ENCODE measurements around the gene GALNTL6.

GALNTL6 gene

DNA sequence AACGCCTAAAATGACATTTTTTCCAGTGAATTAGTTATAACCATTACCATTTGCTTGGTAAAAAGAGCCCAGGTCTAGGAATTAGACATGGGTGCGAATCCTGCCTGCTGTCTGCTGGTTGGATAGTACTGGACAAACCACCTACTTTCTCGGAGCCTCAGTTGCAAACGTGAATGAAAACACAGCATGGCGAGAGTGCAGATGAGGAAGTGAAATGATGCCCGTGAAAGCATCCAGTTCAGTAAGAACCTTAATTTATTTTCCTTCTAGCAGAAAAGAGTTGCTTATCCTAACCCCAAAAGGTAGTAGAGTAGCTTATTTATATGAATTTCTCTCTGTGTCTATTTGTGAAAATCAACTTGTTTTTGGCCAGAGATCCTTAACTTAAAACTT, 1184.0 kb downstream of the GALNTL6 start:
- Histone ChIP-seq H3K36me3 (no peaks in the 10 kb centered on the region), H3K27me3 (no peaks in the 10 kb centered on the region), H3K4me1 (no peaks in the 10 kb centered on the region; the same call in none of the 2 replicates), H3K4me3 (ENCODE audit: low read depth, low read length) (no peak overlapping the region), H3K9me3 (no peaks in the 10 kb centered on the region)
- DNase-seq, result no peak
- TF ChIP-seq, protein P1, sequence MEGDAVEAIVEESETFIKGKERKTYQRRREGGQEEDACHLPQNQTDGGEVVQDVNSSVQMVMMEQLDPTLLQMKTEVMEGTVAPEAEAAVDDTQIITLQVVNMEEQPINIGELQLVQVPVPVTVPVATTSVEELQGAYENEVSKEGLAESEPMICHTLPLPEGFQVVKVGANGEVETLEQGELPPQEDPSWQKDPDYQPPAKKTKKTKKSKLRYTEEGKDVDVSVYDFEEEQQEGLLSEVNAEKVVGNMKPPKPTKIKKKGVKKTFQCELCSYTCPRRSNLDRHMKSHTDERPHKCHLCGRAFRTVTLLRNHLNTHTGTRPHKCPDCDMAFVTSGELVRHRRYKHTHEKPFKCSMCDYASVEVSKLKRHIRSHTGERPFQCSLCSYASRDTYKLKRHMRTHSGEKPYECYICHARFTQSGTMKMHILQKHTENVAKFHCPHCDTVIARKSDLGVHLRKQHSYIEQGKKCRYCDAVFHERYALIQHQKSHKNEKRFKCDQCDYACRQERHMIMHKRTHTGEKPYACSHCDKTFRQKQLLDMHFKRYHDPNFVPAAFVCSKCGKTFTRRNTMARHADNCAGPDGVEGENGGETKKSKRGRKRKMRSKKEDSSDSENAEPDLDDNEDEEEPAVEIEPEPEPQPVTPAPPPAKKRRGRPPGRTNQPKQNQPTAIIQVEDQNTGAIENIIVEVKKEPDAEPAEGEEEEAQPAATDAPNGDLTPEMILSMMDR (IDR thresholded peaks at IDR 0.05; ENCODE audit: low read depth, low read length), result no peak

DNA sequence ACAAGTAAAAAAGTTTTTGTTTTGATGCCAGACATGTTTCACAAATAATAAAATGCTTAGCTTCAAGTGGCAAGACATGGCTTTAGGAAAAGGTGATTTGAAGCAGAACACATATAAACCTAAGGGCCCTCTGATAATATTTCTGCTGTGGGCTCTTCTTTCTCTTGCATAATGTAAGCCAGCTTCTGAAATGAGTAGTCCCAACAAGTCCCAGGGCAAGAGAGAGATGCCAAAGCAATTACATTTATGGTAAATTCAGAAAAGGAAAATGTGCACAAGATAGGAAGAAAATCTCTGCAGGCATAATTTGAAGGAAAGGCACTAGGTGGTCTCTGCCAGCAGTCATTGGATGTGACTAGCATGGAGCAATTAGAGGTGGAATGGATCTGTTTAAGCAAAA, 1184.7 kb downstream of the GALNTL6 start:
- H3K4me1 ChIP-seq, result no peaks in the 10 kb centered on the region; the same call in 1 of the 2 replicates
- H3K36me3 ChIP-seq, result no peaks in the 10 kb centered on the region
- H3K9me3 ChIP-seq, result no peaks in the 10 kb centered on the region
- H3K4me3 ChIP-seq (ENCODE audit: low read depth, low read length), result no peak overlapping the region
- DNase-seq, result no peak
- no peaks in the 10 kb centered on the region for H3K27me3 ChIP-seq
- TF ChIP-seq, protein P1 (IDR thresholded peaks at IDR 0.05; ENCODE audit: low read depth, low read length), result no peak

DNA sequence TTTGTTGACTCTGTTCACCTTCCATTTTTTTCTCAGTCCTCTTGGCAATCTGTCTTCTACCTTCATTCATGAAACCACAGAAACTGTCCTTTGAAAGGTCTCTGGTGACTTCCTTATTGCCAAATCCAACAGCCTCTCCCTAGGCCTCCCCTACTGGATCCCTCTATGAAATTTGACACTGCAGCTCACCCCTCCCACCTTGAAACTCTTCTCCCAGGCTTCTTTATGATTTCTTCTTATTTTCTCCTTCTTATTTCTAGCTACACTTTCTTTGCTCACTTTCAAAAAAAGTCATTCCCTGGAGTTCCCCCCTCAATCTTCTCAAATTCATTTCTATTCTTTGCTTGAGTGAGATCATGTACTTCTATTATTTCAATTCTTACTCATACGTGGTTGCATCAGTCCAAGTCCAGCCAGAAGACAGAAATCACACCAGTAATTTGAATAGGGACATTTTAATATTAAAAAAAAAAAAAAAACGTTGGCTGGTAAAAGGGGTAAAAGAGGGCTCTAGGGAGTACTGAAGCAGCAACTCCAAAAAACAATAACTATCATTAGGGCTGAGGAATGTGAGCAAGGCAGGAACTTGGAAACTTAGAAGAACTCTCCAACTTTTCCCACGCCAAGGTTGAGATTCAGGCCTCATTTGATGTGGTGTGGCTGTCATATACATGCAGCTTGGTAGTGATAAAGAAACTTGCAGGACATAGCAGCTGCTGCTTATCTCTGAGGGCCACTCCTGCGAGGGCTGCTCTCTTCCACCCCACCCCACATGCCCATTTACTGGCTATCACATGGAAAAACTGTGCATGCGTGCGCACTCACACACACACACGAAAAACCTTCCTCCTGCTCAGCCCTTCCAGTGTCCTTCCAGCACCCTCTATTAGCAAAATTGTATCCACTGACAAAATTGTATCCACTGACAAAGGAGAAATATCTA, 1185.6 kb downstream of the GALNTL6 start:
- Histone ChIP-seq H3K9me3 (no peaks in the 10 kb centered on the region), H3K4me3 (ENCODE audit: low read depth, low read length) (no peak overlapping the region), H3K36me3 (no peaks in the 10 kb centered on the region), H3K27me3 (no peaks in the 10 kb centered on the region), H3K4me1 (no peaks in the 10 kb centered on the region)
- DNase-seq, result no peak
- TF ChIP-seq, protein P1 (IDR thresholded peaks at IDR 0.05; ENCODE audit: low read depth, low read length), result no peak

DNA sequence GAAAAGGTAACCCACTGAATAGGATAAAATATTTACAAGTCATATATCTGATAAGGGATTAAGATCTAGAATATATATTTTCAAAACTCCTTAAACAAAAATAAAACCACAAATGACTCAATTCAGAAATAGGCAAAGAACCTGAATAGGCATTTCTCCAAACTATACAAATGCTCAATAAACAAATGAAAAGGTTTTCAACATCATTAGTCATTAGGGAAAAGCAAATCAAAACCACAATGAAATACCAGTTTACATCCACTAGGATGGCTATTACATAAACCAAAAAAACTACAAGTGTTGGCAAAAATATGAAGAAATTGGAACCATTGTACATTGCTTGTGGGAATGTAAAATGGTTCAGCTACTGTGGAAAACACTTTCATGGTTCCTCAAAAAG, 1188.4 kb downstream of the GALNTL6 start:
- H3K27me3 ChIP-seq, result no peaks in the 10 kb centered on the region
- TF ChIP-seq, protein P1 (IDR thresholded peaks at IDR 0.05; ENCODE audit: low read depth, low read length), result no peak
- no peaks in the 10 kb centered on the region for H3K9me3 ChIP-seq
- H3K4me1 ChIP-seq, result peaks cover 5% of the 10 kb centered on the region
- no peak overlapping the region for H3K4me3 ChIP-seq (ENCODE audit: low read depth, low read length)
- no peak for DNase-seq
- H3K36me3 ChIP-seq, result no peaks in the 10 kb centered on the region

DNA sequence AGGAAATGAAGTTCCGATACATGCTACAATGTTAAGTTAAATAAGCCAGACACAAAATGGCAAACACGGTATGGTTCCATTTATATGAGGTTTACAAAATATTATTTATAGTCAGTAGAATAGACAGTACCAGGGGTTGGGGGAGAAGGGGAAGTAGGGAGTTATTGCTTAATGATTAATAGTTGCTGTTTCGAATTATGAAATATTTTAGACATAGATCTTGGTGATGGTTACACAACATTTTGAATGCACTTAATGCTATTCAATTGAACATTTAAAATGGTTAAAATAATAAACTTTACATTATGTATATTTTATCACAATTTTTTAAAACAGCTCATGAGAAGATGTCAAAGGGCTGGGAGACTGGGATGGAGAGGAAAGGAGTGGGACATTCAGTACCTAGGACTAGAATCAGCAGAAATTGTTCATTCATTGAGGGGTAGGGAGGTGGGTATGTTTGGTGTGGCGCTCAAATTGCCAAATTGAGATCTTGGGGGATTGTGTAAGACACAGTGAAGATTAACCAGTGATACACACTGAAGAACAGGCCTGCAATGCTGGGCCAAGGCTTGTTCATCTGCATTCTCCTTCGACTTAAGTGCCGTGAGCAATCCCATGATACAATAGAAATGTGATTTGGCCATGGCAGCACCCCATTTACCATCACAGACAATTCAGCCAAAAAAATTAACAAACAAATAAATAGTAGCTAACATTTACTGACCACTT, 1189.8 kb downstream of the GALNTL6 start:
- no peak for DNase-seq
- H3K4me1 ChIP-seq, result peaks cover 5% of the 10 kb centered on the region
- H3K27me3 ChIP-seq, result no peaks in the 10 kb centered on the region
- no peaks in the 10 kb centered on the region for H3K36me3 ChIP-seq
- TF ChIP-seq, protein P1 (IDR thresholded peaks at IDR 0.05; ENCODE audit: low read depth, low read length), result no peak
- no peaks in the 10 kb centered on the region for H3K9me3 ChIP-seq
- no peak overlapping the region for H3K4me3 ChIP-seq (ENCODE audit: low read depth, low read length)

Data from BE2C (cell line).